Spleen (tissue), 11 donors: ENCODE data around the gene MLXIPL. TPM values are rescaled to one million over a fixed set of nuclear protein-coding genes. Genes with fewer than 3 reads are reported as not detected.

Experiments used
- DNase-seq: peaks from one replicate; pipeline ENCODE4 v3.0.0-alpha.2; 2020
- H3K27ac ChIP-seq, 8 donors: fragments of 200-600 bp; sonication (generic) in 7 of 8; 1 replicate in 4 of 8; 2 replicates in 4 of 8; pipeline versions ENCODE4 v1.5.0 to v1.8.0; 2016 to 2021; ENCODE audit warnings: inconsistent platforms in 4 of 8, mild to moderate bottlenecking in 4 of 8, moderate library complexity in 1 of 8
- H3K27me3 ChIP-seq, 7 donors: fragments of 200-600 bp; sonication (generic) in 6 of 7; replicated peaks in 1 of 7; 1 replicate in 4 of 7; 2 replicates in 3 of 7; pipeline versions ENCODE4 v1.5.0 to v1.8.0; 2016 to 2021; ENCODE audit warnings: inconsistent platforms in 3 of 7, mild to moderate bottlenecking in 1 of 7
- H3K36me3 ChIP-seq, 6 donors: fragments of 200-600 bp; sonication (generic) in 5 of 6; 1 replicate in 4 of 6; 2 replicates in 2 of 6; pipeline versions ENCODE4 v1.5.0 to v1.8.0; 2016 to 2021; ENCODE audit warnings: inconsistent platforms in 2 of 6
- H3K4me1 ChIP-seq, 6 donors: fragments of 200-600 bp; sonication (generic) in 5 of 6; 1 replicate in 3 of 6; 2 replicates in 3 of 6; pipeline versions ENCODE4 v1.5.0 to v1.8.0; 2016 to 2021; ENCODE audit warnings: inconsistent platforms in 3 of 6
- H3K4me3 ChIP-seq, 8 donors: fragments of 200-600 bp; sonication (generic) in 7 of 8; 1 replicate in 4 of 8; 2 replicates in 4 of 8; pipeline versions ENCODE4 v1.5.0 to v1.8.0; 2016 to 2021; ENCODE audit warnings: inconsistent platforms in 4 of 8, mild to moderate bottlenecking in 4 of 8, moderate library complexity in 2 of 8
- H3K9me3 ChIP-seq, 8 donors: fragments of 200-600 bp; sonication (generic) in 7 of 8; 1 replicate in 4 of 8; 2 replicates in 4 of 8; pipeline versions ENCODE4 v1.5.0 to v1.8.0; 2016 to 2021; ENCODE audit warnings: inconsistent platforms in 4 of 8
- CTCF ChIP-seq, 11 experiments: fragments of 200-600 bp in 7 of 11; fragments of 450-650 bp in 4 of 11; sonication (generic) in 4 of 11; IDR thresholded peaks in 8 of 11; conservative IDR thresholded peaks in 3 of 11; 1 replicate in 7 of 11; 2 replicates in 4 of 11; pipeline versions ENCODE4 v1.4.0 to v1.8.0; 2016 to 2021; ENCODE audit warnings: antibody characterized with exemption in 11 of 11, inconsistent platforms in 4 of 11, mild to moderate bottlenecking in 1 of 11
- POLR2A ChIP-seq, 3 donors: fragments of 450-650 bp; IDR thresholded peaks; one replicate each; pipeline ENCODE4 v1.5.1; 2017; ENCODE audit warnings: antibody characterized with exemption in 3 of 3, mild to moderate bottlenecking in 1 of 3
- POLR2AphosphoS5 ChIP-seq, 3 donors: sonication (generic); formaldehyde crosslinking; IDR thresholded peaks; one replicate each; pipeline ENCODE4 v1.5.1; 2017; ENCODE audit warnings: antibody characterized with exemption in 3 of 3
- WGBS, 5 donors: extraction: QIAGEN DNeasy Blood & Tissue Kit in 3 of 5; methylation state at CpG; one replicate each; pipeline versions ENCODE4 v1.1.5 to v1.1.7; 2013 to 2018; 5-methylcytosine and 5-hydroxymethylcytosine counted together
- intact Hi-C: fragments of 100-400 bp; cut with DNase I; formaldehyde crosslinking; loops from one replicate; pipeline ENCODE4 v1.15.0; 2023; ENCODE audit warnings: low total_unique reads
- polyA plus RNA-seq, 3 donors: library from polyadenylated mRNA; stranded (reverse); fragments of 200-250 nt; gene quantifications; one replicate each; pipeline ENCODE4 v1.2.1, GENCODE V29; 2013
- total RNA-seq, 7 donors: library from RNA; depleted of rRNA in 3 of 7; stranded (reverse); fragments of >200 nt in 3 of 7; fragmentation: NEBNext Ultra II Directional in 4 of 7; extraction: Animal tissue kit (Norgen Biotek cat#: 25700) in 4 of 7; gene quantifications; one replicate each; pipeline versions ENCODE4 v1.1.0 to v1.2.1, GENCODE V29; 2016 to 2021
- donor health status: healthy with polysubstance abuse.
- donor health status: DM: no; HTN: no; CAD: no; lungs with moderate emphysema.
- donor health status: DM: no; HTN: no; CAD: no.
- donor health status: Bipolar disorder and iron deficiency.
- donor health status: healthy.
- donor health status: DM: no; HTN: no; CAD: no.
- donor health status: DM: yes; HTN: yes; CAD: no.

The MLXIPL gene
- total and polyA plus RNA-seq, 10 donors = 0.09 to 0.23 (median 0.16) TPM; not detected in 6

DNA sequence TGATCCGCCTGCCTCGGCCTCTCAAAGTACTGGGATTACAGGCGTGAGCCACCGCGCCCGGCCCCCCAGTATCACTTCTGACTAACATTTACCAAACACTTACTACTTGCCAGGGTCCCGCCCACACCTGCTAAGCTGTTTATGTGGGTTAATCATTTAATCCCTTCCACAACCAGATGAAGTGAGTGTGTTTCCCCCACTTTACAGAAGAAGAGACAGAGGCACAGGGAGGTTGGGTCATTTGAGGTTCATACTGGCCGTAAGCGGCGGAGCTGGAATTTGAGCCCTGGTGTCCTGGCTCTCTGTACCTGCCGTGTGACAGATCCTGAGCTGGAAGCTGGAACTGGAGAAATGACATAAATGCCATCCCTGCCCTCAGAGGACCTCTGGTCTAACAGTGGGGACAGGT, 28.2 kb upstream of the MLXIPL start:
- intact Hi-C loops = no loop called here
- H3K4me1 ChIP-seq = peaks cover 3 to 10% (median 6%) of the 10 kb centered on the region in 6 donors
- no peak overlapping the region for H3K4me3 ChIP-seq
- 79 to 91% (median 87%) methylated on average over 10 to 11 of the region's 11 CpGs for WGBS, 5 donors
- peaks cover 0 to 80% (median 31%) of the 10 kb centered on the region in 7 donors for H3K27me3 ChIP-seq
- no peaks in the 10 kb centered on the region for H3K36me3 ChIP-seq
- TF ChIP-seq CTCF (IDR thresholded peaks at IDR 0.05 in 8 of 11, conservative IDR thresholded peaks at IDR 0.05 in 3 of 11) (no peak), POLR2AphosphoS5 (IDR thresholded peaks at IDR 0.05) (no peak), POLR2A (IDR thresholded peaks at IDR 0.05) (no peak)
- DNase-seq = no peak
- H3K9me3 ChIP-seq = no peaks in the 10 kb centered on the region
- H3K27ac ChIP-seq = no peak overlapping the region

GRCh38 chr7:73650524-73650923, 26.2 kb upstream of the MLXIPL start:
- intact Hi-C loops = no loop called here
- H3K27me3 ChIP-seq = peaks cover 0 to 91% (median 40%) of the 10 kb centered on the region in 7 donors

DNA sequence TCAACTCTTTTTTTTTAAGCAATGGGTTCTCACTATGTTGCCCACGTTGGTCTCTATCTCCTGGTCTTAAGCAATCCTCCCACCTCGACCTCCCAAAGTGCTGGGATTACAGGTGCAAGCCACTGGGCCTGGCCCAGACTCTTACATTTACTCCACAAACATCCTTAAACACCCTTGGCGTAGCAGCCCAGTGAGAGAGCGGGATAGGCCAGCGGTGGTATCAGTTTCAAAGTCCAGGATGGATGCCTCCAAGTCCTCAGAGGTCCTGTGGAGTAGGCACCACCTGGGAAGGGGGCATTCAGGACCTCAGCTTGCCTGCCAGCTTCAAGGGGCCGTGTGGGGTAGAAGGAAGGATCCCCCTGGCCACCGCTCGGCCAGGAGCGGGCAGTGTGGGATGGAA, 25.3 kb upstream of the MLXIPL start:
- H3K27me3 ChIP-seq = peaks cover 0 to 100% (median 40%) of the 10 kb centered on the region in 7 donors
- H3K36me3 ChIP-seq = no peaks in the 10 kb centered on the region
- TF ChIP-seq POLR2A (IDR thresholded peaks at IDR 0.05) (no peak), POLR2AphosphoS5 (IDR thresholded peaks at IDR 0.05) (no peak), CTCF (IDR thresholded peaks at IDR 0.05 in 8 of 11, conservative IDR thresholded peaks at IDR 0.05 in 3 of 11) (no peak)
- intact Hi-C loops = no loop called here
- 26 to 37% (median 33%) methylated on average over 9 of the region's 9 CpGs for WGBS, 5 donors
- no peak for DNase-seq
- H3K4me3 ChIP-seq = no peak overlapping the region
- peaks cover 3 to 25% (median 12%) of the 10 kb centered on the region in 6 donors for H3K4me1 ChIP-seq
- H3K9me3 ChIP-seq = no peaks in the 10 kb centered on the region
- H3K27ac ChIP-seq = no peak overlapping the region

More at GRCh38 chr7:73650524-73650923, 26.2 kb upstream of the MLXIPL start:
- no peak for DNase-seq
- Histone ChIP-seq H3K4me3 (no peak overlapping the region), H3K36me3 (no peaks in the 10 kb centered on the region), H3K4me1 (peaks cover 3 to 24% (median 12%) of the 10 kb centered on the region in 6 donors), H3K27ac (no peak overlapping the region), H3K9me3 (no peaks in the 10 kb centered on the region)
- TF ChIP-seq POLR2A (IDR thresholded peaks at IDR 0.05) (no peak), POLR2AphosphoS5 (IDR thresholded peaks at IDR 0.05) (no peak)
- 44 to 68% (median 53%) methylated on average over 5 of the region's 5 CpGs for WGBS, 5 donors

- H3K9me3 ChIP-seq = no peaks in the 10 kb centered on the region
- TF ChIP-seq POLR2AphosphoS5 (IDR thresholded peaks at IDR 0.05) = no peak
- no peak for TF ChIP-seq CTCF (IDR thresholded peaks at IDR 0.05 in 8 of 11, conservative IDR thresholded peaks at IDR 0.05 in 3 of 11)
- TF ChIP-seq POLR2A (IDR thresholded peaks at IDR 0.05) = no peak
- peaks cover 0 to 100% (median 38%) of the 10 kb centered on the region in 7 donors for H3K27me3 ChIP-seq
- DNase-seq = no peak
- peaks cover 3 to 25% (median 12%) of the 10 kb centered on the region in 6 donors for H3K4me1 ChIP-seq
- no peaks in the 10 kb centered on the region for H3K36me3 ChIP-seq
- intact Hi-C loops = no loop called here
- WGBS, 5 donors = 45 to 60% (median 54%) methylated on average over 1 of the region's 1 CpG
- no peak overlapping the region for H3K4me3 ChIP-seq
- no peak overlapping the region for H3K27ac ChIP-seq
Observed at GRCh38 chr7:73648593-73649332, 24.4 kb upstream of the MLXIPL start.
